NCI-H2171 treated with DMSO at 0.1 percent for 48 hours (cell line): Measurements from ENCODE around the gene ELAC1.

ENCODE experiments used
- DNase-seq: peaks from one replicate; lab custom pipeline; 2025; lab: John Stamatoyannopoulos, UW

The ELAC1 gene

GRCh38 chr18:51020536-51020935 lies 52.7 kb downstream of the ELAC1 start:
- no peak for DNase-seq

- no peak for DNase-seq
Observed at GRCh38 chr18:51021226-51021965, 53.6 kb downstream of the ELAC1 start.

DNA sequence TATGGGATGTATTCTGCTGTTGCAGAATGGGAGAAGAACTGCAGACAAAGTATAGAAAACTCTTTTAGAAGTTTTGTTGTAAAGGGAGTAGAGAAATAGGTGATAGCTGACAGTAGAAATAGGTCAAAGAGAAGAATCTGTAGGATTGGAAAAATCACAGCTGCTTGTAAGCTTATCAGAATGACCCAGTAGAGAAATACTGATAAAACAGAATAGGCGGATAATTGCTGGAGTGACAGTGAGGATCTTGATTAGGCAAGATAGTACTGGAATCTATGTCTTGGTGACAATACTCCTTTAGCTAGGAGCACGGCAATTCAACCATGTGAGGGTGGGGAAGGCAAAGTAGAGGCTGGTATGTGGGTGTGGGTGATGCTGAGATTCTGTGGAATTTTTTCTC lies 57.7 kb downstream of the ELAC1 start:
- DNase-seq: no peak

DNA sequence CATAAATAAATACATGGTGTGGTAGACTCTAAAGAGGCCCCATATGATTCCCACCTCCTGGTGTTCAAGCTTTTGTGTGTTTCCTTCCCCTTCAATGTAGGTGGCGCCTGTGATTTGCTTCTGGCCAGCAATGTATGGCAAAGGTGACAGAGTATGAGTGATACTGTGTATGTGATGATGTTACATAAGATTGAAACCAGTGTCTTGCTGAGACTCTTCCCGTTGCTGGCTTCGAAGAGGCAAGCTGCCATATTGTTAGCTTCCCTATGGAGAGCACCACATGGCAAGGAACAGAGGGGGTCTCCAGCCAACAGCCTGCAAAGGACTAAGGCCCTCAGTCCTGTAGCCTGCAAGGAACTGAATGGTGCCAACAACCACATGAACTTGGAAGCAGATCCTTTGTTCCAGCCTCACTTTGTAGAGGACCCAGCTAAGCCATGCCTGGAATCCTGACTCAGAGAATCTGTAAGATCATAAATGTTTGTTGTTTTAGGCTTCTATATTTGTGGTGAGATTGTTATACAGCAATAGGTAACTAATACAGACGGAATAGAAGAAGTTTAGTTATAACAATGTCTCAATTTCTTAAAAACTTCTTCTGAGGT lies 60.5 kb downstream of the ELAC1 start:
- DNase-seq: peak; percentile 17

DNA sequence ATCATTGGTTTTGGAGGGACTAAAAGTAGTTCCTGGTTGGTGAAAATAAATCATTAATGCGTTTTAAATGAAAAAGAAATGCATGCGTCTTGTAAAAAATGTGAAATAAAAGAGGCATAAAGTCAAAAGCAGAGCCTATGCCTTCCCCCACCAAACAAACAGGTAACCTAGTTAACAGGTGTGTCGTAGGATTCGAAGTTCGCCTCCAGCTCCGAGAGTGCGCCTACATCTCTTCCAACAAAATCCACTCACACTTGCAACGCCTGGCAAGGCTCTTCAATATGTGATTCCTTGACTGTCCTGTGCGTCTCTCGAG lies 61.5 kb downstream of the ELAC1 start:
- DNase-seq: no peak

DNA sequence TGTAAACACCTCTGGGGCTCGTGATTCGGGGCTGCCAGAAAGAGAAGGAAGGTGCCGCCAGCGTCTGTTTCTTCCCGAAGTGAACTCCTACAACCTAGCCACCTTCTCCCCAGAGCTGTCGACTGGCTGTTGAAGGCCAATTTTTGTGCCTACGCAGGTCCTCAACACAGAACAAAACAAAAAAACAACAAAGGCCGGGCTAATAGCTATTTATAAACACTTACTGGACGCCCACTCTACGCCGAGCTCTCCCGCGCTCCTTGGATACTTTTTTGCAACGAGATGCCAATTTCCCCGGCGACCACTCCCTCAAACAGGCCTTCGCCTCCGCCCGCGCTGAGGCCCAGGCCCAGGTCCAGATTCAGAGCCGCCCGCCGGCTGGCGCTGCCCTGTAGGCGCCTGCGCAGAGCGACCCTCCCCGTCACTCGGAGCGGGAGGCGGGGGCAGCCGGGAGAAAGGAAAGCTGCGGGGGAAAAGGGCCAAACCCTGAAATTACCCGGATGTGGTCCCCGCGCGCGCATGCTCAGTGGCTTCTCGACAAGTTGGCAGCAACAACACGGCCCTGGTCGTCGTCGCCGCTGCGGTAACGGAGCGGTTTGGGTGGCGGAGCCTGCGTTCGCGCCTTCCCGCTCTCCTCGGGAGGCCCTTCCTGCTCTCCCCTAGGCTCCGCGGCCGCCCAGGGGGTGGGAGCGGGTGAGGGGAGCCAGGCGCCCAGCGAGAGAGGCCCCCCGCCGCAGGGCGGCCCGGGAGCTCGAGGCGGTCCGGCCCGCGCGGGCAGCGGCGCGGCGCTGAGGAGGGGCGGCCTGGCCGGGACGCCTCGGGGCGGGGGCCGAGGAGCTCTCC lies 62.1 kb downstream of the ELAC1 start, which contains the start of gene SMAD4:
Gene SMAD4, plus strand, starts transcription at position 520 of the 843 bp plus-strand sequence. CDS start 16,834 bp downstream, outside the sequence.
- DNase-seq: peak; percentile 93

DNA sequence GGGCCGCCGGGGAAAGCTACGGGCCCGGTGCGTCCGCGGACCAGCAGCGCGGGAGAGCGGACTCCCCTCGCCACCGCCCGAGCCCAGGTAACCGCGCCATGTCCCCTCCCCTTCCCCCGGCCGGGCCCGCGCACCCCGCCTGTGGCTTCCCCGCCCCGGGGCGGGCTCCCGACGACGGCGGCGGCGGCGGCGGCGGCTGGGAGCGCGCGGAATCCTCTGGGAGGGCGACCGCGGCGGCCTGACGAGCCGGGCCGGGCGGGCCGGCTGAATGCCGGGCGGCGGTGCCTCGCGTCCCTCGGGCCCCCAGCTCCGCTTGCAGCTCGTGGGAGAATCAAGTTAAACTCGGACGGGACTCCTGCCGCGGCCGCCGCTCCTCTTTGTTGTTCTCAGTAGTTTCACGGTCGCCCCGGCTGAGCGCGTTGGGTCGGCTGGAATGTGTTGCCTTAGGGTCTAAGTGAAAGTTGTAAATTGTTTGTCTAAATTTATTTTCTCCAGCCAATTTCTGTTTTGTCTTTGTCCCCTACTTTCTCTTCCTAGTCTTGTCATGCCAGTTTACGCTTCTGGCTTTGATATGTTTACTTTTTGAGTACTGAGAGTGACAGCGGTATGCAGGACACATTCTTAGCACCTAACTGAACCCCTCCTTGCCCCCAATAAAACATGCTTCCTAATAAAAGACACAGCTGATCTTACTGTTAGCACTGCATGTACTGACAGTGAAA lies 62.9 kb downstream of the ELAC1 start:
- peak; percentile 54 for DNase-seq

- DNase-seq: no peak
Observed at GRCh38 chr18:51032193-51032592, 64.4 kb downstream of the ELAC1 start.

- no peak for DNase-seq
Observed at GRCh38 chr18:51037230-51037629, 69.4 kb downstream of the ELAC1 start.
